K562 (cell line): ENCODE measurements around the gene BACE2. TPM values are rescaled to one million over a fixed set of nuclear protein-coding genes. Genes with fewer than 3 reads are reported as not detected.
"Not testable (repeated sequence)": the region's sequence is repeated elsewhere in the genome, so short reads cannot be mapped to it uniquely, and the experiment has no call there.

Experiments used
- ATAC-seq: fragments of 200-7000 bp; cut with Tn5 transposase; 3 replicates; pipeline ENCODE4 v1.9.1; 2020; ENCODE audit warnings: moderate library complexity
- BruUV-seq: library from RNA; stranded (reverse); fragments of 400-500 nt; replicated peaks from 2 replicates; lab custom pipeline; 2021; lab: Mats Ljungman, UMichigan
- CTCF ChIA-PET: fragments of 300-600 bp; formaldehyde crosslinking; extraction: SDS; loops from one replicate; lab custom pipeline; 2021; ENCODE audit warnings: low intra/inter-chr PET ratio; lab: Yijun Ruan, JAX
- POLR2A ChIA-PET: fragments of 300-600, 350-650 bp; sonication (Branson Sonifier 250); formaldehyde crosslinking; extraction: SDS; loops from one replicate; lab custom pipeline; 2021; ENCODE audit warnings: antibody characterized with exemption, inconsistent platforms; lab: Yijun Ruan, JAX
- DNase-seq, 4 experiments: peaks; one replicate each; pipeline versions ENCODE4 v3.0.0 to v3.0.0-alpha.2; 2011 to 2018; ENCODE audit warnings: low spot score in 3 of 4, mixed read lengths in 3 of 4; ENCODE audit errors: extremely low read depth in 1 of 4
- FAIRE-seq: peaks from 2 replicates; lab custom pipeline; 2011; peaks lifted over from hg19 to GRCh38; lab: Jason Lieb, UNC
- H2AFZ ChIP-seq: 2 replicates; pipeline ENCODE4 v1.6.0; 2011; ENCODE audit warnings: low read depth, low read length, control low read depth, inconsistent platforms
- H3K27ac ChIP-seq: fragments of 200-600 bp; 3 replicates; pipeline ENCODE4 v1.8.0; 2011; ENCODE audit warnings: low read depth, mild to moderate bottlenecking, control low read depth, inconsistent platforms, low read length, moderate library complexity, mixed read lengths; ENCODE audit errors: extremely low read depth
- H3K27me3 ChIP-seq, 2 experiments: fragments of 300-600 bp in 1 of 2; 2 replicates in 1 of 2; 3 replicates in 1 of 2; pipeline versions ENCODE4 v1.6.0 to v1.8.0; 2011; ENCODE audit warnings: inconsistent platforms in 2 of 2, low read length in 2 of 2, mild to moderate bottlenecking in 1 of 2, mixed read lengths in 1 of 2, moderate library complexity in 1 of 2; ENCODE audit not compliant: control insufficient read depth in 2 of 2, insufficient read depth in 2 of 2
- H3K36me3 ChIP-seq: fragments of 300-600 bp; 3 replicates; pipeline ENCODE4 v1.8.0; 2011; ENCODE audit warnings: mild to moderate bottlenecking, low read length, inconsistent platforms; ENCODE audit not compliant: control insufficient read depth, insufficient read depth
- H3K4me1 ChIP-seq, 2 experiments: fragments of 200-600 bp in 1 of 2; replicated peaks in 1 of 2; 2 replicates in 1 of 2; 3 replicates in 1 of 2; pipeline versions ENCODE4 v1.5.1 to v1.8.0; 2011; ENCODE audit warnings: inconsistent platforms in 2 of 2, low read length in 2 of 2, mild to moderate bottlenecking in 1 of 2, mixed read lengths in 1 of 2, moderate library complexity in 1 of 2; ENCODE audit not compliant: control insufficient read depth in 2 of 2, insufficient read depth in 2 of 2
- H3K4me2 ChIP-seq: 2 replicates; pipeline ENCODE4 v1.6.1; 2011; ENCODE audit warnings: low read length, control low read depth, inconsistent platforms, mixed read lengths; ENCODE audit not compliant: insufficient read depth
- H3K4me3 ChIP-seq: fragments of 200-600 bp; sonication (generic), shearing (Covaris generic); 2 replicates; pipeline ENCODE4 v1.5.1; 2016; ENCODE audit warnings: control low read depth, inconsistent platforms
- H3K79me2 ChIP-seq: fragments of 200-600 bp; 3 replicates; pipeline ENCODE4 v1.8.0; 2011; ENCODE audit warnings: low read length, inconsistent platforms; ENCODE audit not compliant: control insufficient read depth, insufficient read depth
- H3K9ac ChIP-seq, 2 experiments: 2 replicates each; pipeline versions ENCODE4 v1.6.0 to v1.6.1; 2011; ENCODE audit warnings: low read depth in 2 of 2, low read length in 2 of 2, control low read depth in 1 of 2, inconsistent platforms in 1 of 2, mild to moderate bottlenecking in 1 of 2, mixed read lengths in 1 of 2; ENCODE audit not compliant: insufficient read depth in 1 of 2
- H3K9me1 ChIP-seq: one replicate; pipeline ENCODE4 v1.6.0; 2011; ENCODE audit warnings: inconsistent platforms, mild to moderate bottlenecking, low read length, moderate library complexity; ENCODE audit not compliant: control insufficient read depth, insufficient read depth
- H3K9me3 ChIP-seq: replicated peaks from 2 replicates; pipeline ENCODE4 v1.5.1; 2011; ENCODE audit warnings: low read depth, low read length, inconsistent platforms; ENCODE audit not compliant: control insufficient read depth, insufficient read depth
- H4K20me1 ChIP-seq: replicated peaks from 2 replicates; pipeline ENCODE4 v1.6.1; 2011; ENCODE audit warnings: low read length, inconsistent platforms, mixed read lengths; ENCODE audit not compliant: control insufficient read depth, insufficient read depth
- L3MBTL2 ChIP-seq: fragments of 450-650 bp; IDR thresholded peaks from 2 replicates; pipeline ENCODE4 v1.6.1; 2016; ENCODE audit warnings: mild to moderate bottlenecking, moderate library complexity
- RFX5 ChIP-seq: IDR thresholded peaks from 2 replicates; pipeline ENCODE4 v1.6.1; 2011; ENCODE audit warnings: low read depth, mild to moderate bottlenecking, improper control_type of control experiment, low read length
- STAG1 ChIP-seq: sonication (generic); formaldehyde crosslinking; IDR thresholded peaks from 2 replicates; pipeline ENCODE4 v1.5.0; 2020; ENCODE audit warnings: missing genetic modification reagents, borderline replicate concordance
- WGBS: fragments of 100-300 bp; shearing (Covaris generic); methylation state at CpG from one replicate; pipeline ENCODE4 v1.1.6; 2016; ENCODE audit warnings: low coverage, mixed read lengths; ENCODE audit not compliant: insufficient coverage; ENCODE audit errors: missing lambda C conversion rate; 5-methylcytosine and 5-hydroxymethylcytosine counted together
- in situ Hi-C: fragments of 300-500 bp; cut with MboI; formaldehyde crosslinking; loops from 4 replicates; pipeline ENCODE4 v1.15.0; 2018; ENCODE audit warnings: inconsistent platforms, mixed read lengths
- intact Hi-C: fragments of 100-400 bp; cut with micrococcal nuclease; formaldehyde crosslinking; loops from 2 replicates; pipeline ENCODE4 v1.14.2; 2022
- polyA plus RNA-seq, 8 experiments: library from polyadenylated mRNA; depleted of rRNA in 4 of 8; stranded (reverse) in 5 of 8; unstranded in 3 of 8; fragments of >200 nt; fragmentation: Nextera tagmentation in 2 of 8; fragmentation: Illumina TruSeq in 1 of 8; extraction: Ambion mirVana in 2 of 8; extraction: Trizol in 1 of 8; gene quantifications; 2 replicates each; pipeline versions ENCODE4 v1.2.1 to v1.2.3, GENCODE V29; 2011 to 2014; ENCODE audit warnings: inconsistent platforms in 1 of 8, missing spikeins in 1 of 8
- total RNA-seq, 7 experiments: library from RNA; depleted of rRNA in 6 of 7; stranded (reverse); fragments of >200 nt in 6 of 7; fragmentation: Illumina TruSeq in 2 of 7; extraction: Trizol in 2 of 7; gene quantifications; 2 replicates each; pipeline versions ENCODE4 v1.2.1 to v1.2.3, GENCODE V29; 2011 to 2021; ENCODE audit warnings: low replicate concordance in 1 of 7
- TF ChIP-seq, protein P1 (sequence below): sonication (generic); formaldehyde crosslinking; IDR thresholded peaks from 2 replicates; pipeline ENCODE4 v1.8.0; 2022; ENCODE audit warnings: mild to moderate bottlenecking, missing genetic modification reagents, borderline replicate concordance
- TF ChIP-seq, protein P2 (sequence below): fragments of 250-450 bp; sonication (Bioruptor Pico); IDR thresholded peaks from 2 replicates; pipeline ENCODE4 v1.8.0; 2022; ENCODE audit warnings: inconsistent platforms, mild to moderate bottlenecking, moderate library complexity, borderline replicate concordance

BACE2 gene
- total and polyA plus RNA-seq, 9 of the 15 experiments (the other 6 are each of a cell fraction or from before 2014, with no cell fraction given) = 0.05 to 0.24 (median 0.15) TPM; not detected in 2

DNA sequence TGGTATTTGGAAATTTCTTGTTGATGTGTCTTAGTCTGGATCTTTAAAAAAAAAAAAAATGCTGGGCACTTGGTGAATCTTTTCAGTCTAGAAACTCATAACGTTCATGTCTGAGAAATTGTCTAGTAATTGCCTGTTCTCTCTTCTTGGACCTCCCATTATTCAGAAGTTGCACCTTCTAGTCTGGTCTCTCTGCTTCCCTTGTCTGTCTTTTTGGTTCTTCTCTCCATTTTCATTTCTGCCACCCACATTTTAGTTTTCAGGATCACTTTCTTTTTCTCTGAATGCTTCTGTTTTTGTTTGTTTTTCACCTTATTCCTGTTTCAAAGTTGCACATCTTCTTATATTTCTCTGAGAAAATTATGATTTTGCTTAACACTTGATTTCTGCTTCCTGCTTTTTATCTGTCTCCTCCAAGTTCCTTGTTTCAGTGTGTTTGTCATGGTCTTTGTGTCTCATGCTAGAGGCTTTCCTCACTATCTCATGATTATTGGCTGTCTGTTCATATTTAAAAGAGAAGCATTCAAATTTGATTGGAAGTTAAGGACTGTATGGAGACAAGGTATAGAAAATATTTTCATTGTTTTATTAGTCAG, 21.3 kb downstream of the BACE2 start:
- WGBS = 0% methylated on average over 1 of the region's 1 CpG
- Histone ChIP-seq H3K4me2 (no peak overlapping the region), H3K9ac (no peak overlapping the region), H3K4me3 (no peak overlapping the region), H3K9me3 (no peaks in the 10 kb centered on the region), H3K36me3 (no peaks in the 10 kb centered on the region), H2AFZ (no peak overlapping the region), H3K79me2 (no peaks in the 10 kb centered on the region), H3K27ac (no peak overlapping the region), H3K27me3 (no peaks in the 10 kb centered on the region), H4K20me1 (no peaks in the 10 kb centered on the region), H3K9me1 (no peaks in the 10 kb centered on the region), H3K4me1 (no peaks in the 10 kb centered on the region)
- no peak for DNase-seq
- in situ Hi-C loops (no loop called here), intact Hi-C loops (no loop called here)
- TF ChIP-seq L3MBTL2 (no peak), RFX5 (no peak), STAG1 (CRISPR knock-in tag) (no peak)
- TF ChIP-seq, protein P1, sequence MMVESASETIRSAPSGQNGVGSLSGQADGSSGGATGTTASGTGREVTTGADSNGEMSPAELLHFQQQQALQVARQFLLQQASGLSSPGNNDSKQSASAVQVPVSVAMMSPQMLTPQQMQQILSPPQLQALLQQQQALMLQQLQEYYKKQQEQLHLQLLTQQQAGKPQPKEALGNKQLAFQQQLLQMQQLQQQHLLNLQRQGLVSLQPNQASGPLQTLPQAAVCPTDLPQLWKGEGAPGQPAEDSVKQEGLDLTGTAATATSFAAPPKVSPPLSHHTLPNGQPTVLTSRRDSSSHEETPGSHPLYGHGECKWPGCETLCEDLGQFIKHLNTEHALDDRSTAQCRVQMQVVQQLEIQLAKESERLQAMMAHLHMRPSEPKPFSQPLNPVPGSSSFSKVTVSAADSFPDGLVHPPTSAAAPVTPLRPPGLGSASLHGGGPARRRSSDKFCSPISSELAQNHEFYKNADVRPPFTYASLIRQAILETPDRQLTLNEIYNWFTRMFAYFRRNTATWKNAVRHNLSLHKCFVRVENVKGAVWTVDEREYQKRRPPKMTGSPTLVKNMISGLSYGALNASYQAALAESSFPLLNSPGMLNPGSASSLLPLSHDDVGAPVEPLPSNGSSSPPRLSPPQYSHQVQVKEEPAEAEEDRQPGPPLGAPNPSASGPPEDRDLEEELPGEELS (CRISPR knock-in tag) = no peak
- TF ChIP-seq, protein P2, sequence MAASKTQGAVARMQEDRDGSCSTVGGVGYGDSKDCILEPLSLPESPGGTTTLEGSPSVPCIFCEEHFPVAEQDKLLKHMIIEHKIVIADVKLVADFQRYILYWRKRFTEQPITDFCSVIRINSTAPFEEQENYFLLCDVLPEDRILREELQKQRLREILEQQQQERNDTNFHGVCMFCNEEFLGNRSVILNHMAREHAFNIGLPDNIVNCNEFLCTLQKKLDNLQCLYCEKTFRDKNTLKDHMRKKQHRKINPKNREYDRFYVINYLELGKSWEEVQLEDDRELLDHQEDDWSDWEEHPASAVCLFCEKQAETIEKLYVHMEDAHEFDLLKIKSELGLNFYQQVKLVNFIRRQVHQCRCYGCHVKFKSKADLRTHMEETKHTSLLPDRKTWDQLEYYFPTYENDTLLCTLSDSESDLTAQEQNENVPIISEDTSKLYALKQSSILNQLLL = no peak
- no TSS peak for BruUV-seq
- ChIA-PET POLR2A (no interaction called here), CTCF (interaction anchor here (0.6 kb wide), 1 partner anchor 21 kb away, joined by 3 read pairs; no protein-coding TSS in a partner anchor)
- no peak for ATAC-seq
- no peak for FAIRE-seq

DNA sequence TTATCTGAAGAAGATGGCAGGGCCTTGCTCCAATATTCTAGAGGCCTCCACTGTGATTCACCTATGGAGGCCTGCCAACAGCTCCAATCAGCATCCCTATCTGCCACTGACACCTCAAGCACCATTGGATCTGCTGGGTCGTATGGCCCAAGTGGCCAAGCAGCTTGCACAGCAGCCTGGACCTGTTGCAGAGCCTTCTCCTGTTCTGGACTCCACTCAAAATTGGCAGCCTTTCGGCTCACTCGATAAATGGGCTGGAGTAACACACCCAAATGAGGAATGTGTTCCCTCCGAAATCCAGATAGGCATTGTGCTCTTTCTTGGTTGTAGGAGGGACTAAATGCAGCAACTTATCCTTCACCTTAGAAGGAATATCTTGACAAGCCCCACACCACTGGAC, 24.6 kb downstream of the BACE2 start:
- BruUV-seq, ATAC-seq, intact Hi-C loops, CTCF ChIA-PET, H4K20me1 ChIP-seq, H2AFZ ChIP-seq, H3K9me3 ChIP-seq, in situ Hi-C loops, H3K79me2 ChIP-seq, H3K9me1 ChIP-seq, H3K36me3 ChIP-seq, H3K27ac ChIP-seq, H3K4me2 ChIP-seq, H3K9ac ChIP-seq, DNase-seq, H3K4me1 ChIP-seq, H3K27me3 ChIP-seq, FAIRE-seq, H3K4me3 ChIP-seq: not testable (repeated sequence)
- WGBS = 0% methylated on average over 4 of the region's 4 CpGs
- POLR2A ChIA-PET = interaction anchor here (0.9 kb wide), 1 partner anchor 11 kb away, joined by 4 read pairs; no protein-coding TSS in a partner anchor
